Panc1 (cell line): ENCODE measurements around the gene SLC25A42.

Source experiments
- POLR2AphosphoS5 ChIP-seq: IDR thresholded peaks from 2 replicates; pipeline ENCODE4 v1.6.1; 2012; ENCODE audit warnings: mild to moderate bottlenecking, low read depth, low read length, moderate library complexity
- SIN3A ChIP-seq: IDR thresholded peaks from 2 replicates; pipeline ENCODE4 v1.6.1; 2012; ENCODE audit warnings: low read depth, mild to moderate bottlenecking, low read length, moderate library complexity, borderline replicate concordance; ENCODE audit not compliant: insufficient read depth
- TCF7L2 ChIP-seq: IDR thresholded peaks from 2 replicates; pipeline ENCODE4 v1.6.1; 2011; ENCODE audit warnings: mild to moderate bottlenecking, low read depth, low read length, inconsistent platforms
- TF ChIP-seq, protein P1 (sequence below): fragments of 450-650 bp; IDR thresholded peaks from 2 replicates; pipeline ENCODE4 v1.5.1; 2017; ENCODE audit warnings: mild to moderate bottlenecking
- TF ChIP-seq, protein P2 (sequence below), 2 experiments: IDR thresholded peaks; 2 replicates each; pipeline ENCODE4 v1.6.1; 2011 to 2012; ENCODE audit warnings: low read depth in 2 of 2, control low read depth in 1 of 2, low read length in 1 of 2, mild to moderate bottlenecking in 1 of 2, moderate library complexity in 1 of 2; ENCODE audit not compliant: insufficient read depth in 1 of 2

DNA sequence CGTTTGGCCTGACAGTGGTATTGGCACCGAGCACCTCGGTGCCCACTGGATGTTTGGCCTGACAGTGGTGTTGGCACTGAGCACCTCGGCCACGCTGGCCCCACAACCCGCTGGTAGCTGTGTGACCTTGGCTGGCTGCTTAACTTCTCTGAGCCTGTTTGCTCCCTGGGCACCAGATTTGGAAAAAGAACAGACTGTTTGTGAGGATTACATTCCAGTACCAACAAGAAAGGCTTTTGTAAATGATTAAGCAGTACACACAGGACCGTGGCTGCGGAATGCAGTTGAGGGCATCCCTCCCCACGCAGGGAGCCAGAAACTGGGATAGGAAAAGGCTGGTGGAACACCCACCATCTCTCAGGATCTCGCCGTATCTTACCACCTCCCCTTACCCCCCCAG, 31.9 kb downstream of the SLC25A42 start:
- TF ChIP-seq, protein P1, sequence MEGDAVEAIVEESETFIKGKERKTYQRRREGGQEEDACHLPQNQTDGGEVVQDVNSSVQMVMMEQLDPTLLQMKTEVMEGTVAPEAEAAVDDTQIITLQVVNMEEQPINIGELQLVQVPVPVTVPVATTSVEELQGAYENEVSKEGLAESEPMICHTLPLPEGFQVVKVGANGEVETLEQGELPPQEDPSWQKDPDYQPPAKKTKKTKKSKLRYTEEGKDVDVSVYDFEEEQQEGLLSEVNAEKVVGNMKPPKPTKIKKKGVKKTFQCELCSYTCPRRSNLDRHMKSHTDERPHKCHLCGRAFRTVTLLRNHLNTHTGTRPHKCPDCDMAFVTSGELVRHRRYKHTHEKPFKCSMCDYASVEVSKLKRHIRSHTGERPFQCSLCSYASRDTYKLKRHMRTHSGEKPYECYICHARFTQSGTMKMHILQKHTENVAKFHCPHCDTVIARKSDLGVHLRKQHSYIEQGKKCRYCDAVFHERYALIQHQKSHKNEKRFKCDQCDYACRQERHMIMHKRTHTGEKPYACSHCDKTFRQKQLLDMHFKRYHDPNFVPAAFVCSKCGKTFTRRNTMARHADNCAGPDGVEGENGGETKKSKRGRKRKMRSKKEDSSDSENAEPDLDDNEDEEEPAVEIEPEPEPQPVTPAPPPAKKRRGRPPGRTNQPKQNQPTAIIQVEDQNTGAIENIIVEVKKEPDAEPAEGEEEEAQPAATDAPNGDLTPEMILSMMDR: no peak
- TF ChIP-seq POLR2AphosphoS5 (no peak), SIN3A (no peak), TCF7L2 (no peak)
- TF ChIP-seq, protein P2, sequence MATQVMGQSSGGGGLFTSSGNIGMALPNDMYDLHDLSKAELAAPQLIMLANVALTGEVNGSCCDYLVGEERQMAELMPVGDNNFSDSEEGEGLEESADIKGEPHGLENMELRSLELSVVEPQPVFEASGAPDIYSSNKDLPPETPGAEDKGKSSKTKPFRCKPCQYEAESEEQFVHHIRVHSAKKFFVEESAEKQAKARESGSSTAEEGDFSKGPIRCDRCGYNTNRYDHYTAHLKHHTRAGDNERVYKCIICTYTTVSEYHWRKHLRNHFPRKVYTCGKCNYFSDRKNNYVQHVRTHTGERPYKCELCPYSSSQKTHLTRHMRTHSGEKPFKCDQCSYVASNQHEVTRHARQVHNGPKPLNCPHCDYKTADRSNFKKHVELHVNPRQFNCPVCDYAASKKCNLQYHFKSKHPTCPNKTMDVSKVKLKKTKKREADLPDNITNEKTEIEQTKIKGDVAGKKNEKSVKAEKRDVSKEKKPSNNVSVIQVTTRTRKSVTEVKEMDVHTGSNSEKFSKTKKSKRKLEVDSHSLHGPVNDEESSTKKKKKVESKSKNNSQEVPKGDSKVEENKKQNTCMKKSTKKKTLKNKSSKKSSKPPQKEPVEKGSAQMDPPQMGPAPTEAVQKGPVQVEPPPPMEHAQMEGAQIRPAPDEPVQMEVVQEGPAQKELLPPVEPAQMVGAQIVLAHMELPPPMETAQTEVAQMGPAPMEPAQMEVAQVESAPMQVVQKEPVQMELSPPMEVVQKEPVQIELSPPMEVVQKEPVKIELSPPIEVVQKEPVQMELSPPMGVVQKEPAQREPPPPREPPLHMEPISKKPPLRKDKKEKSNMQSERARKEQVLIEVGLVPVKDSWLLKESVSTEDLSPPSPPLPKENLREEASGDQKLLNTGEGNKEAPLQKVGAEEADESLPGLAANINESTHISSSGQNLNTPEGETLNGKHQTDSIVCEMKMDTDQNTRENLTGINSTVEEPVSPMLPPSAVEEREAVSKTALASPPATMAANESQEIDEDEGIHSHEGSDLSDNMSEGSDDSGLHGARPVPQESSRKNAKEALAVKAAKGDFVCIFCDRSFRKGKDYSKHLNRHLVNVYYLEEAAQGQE (IDR thresholded peaks at IDR 0.05; ENCODE audit: insufficient read depth in 1 of 2, low read depth in 2 of 2, low read length in 1 of 2): no peak
